NCI-H1417 (cell line): ENCODE measurements around the gene ABHD13.
"Not testable (repeated sequence)": the region's sequence is repeated elsewhere in the genome, so short reads cannot be mapped to it uniquely, and the experiment has no call there.

Source experiments
- DNase-seq, 3 experiments: peaks; one replicate each; lab custom pipeline; 2025; lab: John Stamatoyannopoulos, UW

The ABHD13 gene

DNA sequence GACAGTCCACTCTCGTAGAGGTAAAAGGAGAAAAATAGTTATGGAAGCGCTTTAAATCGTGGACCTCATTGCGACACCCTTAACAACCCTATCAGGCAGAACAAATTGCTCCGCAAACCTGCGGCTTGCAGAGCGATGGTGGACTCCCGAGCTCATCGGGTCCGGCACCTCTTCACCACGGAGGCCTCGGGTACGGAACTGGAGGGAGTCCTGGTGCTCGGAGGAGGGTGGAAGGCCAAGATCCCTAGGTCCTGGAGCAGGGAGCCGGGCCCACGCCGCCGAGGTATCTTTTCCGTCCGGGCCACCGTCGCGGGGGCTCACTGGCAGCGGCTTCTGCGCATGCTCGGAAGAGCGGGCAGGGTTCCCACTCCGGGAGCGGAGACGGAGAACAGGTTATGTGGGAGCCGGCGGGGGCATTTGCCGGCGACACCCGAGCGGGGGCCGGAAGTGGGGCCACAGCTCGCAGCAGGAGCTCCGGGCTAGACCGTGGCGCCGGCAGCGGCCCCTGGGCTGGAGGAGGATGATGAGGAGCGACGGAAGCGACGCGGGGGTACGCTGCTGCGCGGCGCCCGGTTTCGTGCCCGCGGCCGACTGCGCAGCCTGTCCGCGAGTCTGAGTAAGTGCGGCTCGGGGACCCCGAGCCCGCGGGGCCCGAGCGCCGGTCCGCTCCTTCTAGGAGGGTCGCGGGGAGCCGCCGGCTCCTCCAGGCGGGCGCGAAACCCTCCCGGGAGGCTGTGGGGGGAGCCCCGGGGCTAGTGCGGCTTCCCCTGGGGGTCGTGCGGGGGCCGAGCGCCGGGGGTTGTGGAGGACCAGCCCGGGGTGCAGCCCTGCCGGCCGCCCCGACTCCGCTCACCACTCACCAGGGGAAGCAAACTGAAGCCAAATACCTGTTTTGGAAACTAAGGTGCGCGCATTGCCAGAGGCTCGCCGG is at the start of gene ABHD13:
Gene ABHD13 (plus strand): TSS at position 349 of the 931 bp plus-strand sequence. CDS start 10,827 bp downstream, outside the sequence.
- DNase-seq, result peak; percentile 98 to 99 (median 99)

DNA sequence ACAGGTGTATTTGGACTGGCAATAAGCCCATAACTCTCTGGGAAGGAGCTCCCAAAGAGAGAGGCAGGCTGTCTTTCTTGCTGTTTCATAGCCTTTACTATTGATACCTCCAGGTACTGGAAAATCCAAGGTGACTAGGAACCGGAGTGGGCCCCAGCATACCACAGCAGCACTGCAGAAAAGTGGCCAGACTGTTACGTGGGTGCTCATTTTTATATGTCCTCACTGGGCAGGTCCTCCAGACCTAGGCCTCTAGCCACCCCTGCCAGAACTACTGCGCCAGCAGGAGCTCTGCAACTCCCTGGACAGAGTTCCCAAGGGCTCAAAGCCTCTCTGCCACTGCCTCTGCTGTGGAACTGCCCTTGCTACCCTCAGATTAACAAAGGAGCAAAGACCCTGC is 49.3 kb upstream of the ABHD13 start:
- no peak for DNase-seq

DNA sequence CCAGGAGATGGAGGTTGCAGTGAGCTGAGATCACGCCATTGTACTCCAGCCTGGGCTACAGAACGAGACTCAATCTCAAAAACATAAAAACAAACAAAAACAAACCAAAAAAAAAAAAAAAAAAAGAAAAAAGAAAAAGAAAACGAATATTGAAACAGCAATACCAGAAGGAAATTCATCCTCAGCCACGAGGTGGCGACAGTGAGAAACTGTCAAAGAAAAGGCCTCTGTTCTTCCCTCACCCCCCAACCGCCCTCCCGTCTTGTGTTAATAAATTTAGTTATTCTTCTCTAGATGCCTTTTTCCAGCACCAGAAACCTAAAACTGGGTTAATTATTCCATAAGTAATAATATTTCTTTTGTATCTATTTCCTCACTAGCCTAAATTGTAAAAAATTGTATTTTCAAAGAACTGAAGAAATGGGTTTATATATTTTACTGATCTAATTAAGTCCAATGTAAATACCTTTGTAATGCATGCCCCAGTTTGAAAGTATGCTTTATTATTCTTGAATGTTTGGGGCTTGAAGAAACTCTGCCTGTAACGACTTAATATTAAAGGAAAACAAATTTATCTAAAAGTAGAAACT is 41.4 kb upstream of the ABHD13 start:
- peak in 1 of 3 experiments; percentile 26 for DNase-seq

DNA sequence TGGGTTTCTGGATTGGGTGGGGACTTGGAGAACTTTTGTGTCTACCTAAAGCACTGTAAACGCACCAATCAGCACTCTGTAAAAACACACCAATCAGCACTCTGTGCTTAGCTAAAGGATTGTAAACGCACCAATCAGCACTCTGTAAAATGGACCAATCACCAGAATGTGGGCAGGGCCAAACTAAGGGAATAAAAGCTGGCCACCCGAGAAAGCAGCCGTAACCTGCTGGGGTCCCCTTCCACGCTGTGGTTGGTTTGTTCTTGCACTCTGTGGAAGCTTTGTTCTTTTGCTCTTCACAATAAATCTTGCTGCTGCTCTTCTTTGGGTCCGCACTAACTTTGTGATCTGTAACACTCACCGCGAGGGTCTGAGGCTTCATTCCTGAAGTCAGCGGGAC is 40.1 kb upstream of the ABHD13 start:
- DNase-seq, result no peak

DNA sequence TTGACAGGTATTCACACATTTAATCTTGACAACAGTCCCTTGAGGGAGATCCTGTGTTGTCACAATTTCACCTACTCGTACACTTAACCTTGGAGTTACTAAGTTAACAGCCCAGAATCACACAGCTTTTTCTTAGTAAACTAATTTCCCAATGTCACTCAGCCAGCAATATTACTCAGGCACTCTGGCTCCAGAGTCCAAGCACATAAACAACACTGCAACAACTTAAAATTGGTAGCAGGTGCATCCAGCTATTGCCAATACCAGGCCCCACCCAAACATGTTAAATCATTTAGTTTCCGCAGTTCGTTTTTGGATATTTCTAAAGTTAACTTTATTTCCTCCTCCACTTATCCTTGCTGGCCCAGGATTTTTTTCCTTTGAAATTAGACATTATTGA is 35.5 kb upstream of the ABHD13 start:
- no peak for DNase-seq

DNA sequence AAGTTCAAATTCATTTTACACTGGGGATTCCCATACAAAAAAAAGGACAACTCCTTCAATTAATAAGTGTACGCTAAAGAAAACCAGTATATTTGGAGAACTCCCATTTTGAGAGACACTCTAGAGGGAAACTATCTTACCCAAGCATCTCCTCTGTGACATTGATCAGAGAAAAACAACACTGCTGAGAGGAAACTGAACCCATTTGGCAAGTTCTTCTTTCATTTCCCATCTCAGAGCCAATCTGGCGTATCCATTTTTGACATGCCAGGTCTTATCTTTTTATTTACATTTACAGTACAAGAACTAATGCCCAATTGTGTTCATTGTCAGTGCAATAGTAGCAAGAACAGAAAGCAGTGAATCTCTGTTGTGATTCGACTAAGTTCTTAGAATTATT is 33.0 kb upstream of the ABHD13 start:
- no peak for DNase-seq

DNA sequence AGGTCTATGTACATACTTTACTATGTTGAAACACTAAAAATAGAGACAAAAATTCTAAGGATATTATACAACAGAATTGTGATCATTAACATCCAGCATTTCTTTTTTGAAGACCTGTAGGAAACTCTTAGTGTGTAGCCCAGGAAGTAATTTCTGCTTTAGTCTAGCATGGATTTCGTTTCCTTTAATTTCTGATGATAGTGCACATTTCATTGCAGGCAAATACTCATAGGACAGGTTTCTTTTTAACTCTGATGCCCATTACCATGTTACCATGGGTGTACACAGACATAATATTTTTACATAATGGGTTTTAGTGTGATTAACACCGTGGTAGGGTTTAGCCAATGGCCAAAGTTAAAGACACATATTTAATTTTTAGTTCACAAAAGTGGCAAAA is 29.9 kb upstream of the ABHD13 start:
- no peak for DNase-seq

DNA sequence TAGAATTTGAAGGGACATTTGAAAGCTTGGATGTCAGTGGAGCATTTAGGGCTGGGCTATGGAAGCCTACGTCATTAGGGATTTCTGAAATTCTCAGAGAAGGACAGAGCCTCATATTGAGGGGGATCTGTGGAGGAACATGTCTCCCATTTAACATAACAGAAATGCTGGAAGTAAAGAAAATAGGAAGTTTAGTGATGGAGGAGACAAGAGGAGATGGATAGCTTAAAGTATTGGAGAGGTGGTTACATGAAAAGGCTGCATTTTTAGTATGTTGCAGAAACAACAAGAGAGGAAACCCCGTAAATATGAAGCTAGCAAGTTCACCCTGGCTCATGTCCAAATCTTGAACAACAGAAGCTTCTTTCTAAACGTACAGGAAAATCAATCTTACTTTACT is 27.3 kb upstream of the ABHD13 start:
- DNase-seq, result no peak

DNA sequence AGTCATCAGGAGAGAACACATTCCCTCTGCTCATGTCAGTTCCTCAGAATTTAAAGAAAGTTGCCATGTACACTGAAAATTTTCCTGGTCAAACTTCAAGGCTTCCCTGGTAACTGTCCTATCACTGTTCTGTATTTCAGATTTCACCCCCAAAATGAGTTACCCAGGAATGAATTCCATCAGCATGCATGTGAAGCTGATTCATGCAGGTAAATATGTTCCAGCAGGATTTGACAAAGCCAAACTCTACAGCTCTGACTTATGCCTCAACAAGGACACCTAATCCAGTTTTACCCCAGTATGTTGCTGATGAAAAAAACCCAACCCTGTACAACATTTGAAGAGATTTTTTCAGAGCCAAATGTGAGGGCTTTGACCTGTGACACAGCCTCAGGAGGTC is 24.4 kb upstream of the ABHD13 start:
- DNase-seq, result no peak

DNA sequence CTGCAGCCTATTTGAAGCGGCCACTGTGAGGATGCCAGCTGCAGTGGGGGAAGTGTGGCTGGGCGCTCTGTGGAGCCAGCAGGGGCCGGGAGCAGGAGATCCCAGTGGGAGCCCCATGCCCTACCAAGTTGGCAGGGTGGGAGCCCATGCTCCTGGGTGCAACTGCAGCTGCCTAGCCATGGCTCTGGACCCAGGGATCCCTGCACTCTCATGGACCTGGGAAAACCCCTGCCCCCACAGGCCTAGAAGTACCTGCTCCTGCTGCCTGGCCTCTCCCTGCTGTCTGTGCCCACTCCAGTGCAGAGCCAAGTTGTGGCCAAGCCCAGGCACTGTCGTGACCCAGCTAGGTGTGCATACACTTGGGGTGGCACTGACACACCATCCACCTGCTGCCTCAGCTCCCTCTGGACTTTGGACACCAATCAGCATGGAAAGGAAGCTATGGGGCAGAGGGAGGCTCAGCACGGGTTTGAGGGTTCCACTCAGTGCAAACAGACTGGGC is 23.7 kb upstream of the ABHD13 start:
- DNase-seq, result no peak

DNA sequence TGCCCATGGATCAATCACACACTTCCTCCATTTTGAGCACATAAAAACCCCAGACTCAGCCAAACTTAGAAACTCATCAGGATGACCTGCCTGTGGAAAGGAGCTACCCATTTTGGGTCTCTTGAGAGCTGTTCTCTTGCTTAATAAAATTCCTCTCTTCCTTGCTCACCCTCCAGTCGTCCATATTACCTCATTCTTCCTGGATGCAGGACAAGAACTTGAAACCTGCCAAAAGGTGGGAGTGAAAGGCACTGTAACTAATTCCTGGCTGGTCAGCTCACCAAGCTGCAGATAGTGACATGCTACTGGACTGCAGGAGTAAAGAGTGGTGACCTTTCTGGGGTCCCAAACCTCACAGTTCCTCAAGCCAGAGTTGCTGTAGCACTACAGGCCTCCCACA is 23.0 kb upstream of the ABHD13 start:
- DNase-seq, result no peak

DNA sequence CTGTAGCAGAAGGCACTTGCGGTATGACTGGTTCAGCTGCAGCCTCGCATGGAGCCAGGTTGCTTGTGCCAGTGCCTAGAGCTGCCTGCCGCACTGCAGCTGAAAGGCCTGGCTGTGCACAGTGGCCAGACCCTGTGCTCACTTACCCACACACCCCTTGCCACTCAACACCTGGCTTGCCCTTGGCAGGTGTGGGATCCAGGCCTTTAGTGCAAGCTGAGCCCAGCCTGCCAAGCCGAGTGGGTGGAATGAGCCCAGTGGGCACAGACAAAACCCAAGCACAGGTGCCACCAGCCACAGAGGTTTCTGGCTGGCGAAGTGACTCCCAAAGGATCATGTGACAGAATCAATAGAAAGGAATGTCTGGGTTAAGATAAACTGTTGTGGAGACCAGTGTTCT is 22.3 kb upstream of the ABHD13 start:
- no peak for DNase-seq

DNA sequence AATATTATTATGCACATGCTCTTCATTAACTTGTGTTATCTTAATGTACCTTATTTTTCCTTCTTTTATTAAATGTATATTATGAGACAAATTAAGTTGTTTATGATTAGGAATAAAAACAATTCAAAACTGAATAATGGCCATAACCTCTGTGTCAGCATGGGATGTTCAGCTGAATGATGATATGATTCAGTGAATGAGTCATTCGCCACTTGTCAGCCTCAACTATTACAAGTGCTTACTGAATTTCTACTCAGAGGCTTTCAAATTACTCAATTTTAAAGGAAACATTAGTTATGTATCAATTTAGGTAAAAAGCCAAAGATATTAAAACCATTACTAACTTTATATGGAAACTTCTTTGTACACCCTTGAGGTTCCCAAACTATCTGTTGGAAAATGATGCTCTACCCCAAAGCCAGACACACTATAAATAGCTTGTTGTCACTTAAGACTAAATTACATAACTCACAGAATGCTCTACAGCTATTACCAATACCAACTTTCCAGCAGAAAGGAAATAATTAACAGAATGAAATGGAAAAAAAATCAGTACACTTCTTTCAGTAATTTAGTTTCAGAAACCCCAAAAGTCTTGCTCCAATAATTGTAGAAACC is 17.3 kb upstream of the ABHD13 start:
- DNase-seq, result no peak

DNA sequence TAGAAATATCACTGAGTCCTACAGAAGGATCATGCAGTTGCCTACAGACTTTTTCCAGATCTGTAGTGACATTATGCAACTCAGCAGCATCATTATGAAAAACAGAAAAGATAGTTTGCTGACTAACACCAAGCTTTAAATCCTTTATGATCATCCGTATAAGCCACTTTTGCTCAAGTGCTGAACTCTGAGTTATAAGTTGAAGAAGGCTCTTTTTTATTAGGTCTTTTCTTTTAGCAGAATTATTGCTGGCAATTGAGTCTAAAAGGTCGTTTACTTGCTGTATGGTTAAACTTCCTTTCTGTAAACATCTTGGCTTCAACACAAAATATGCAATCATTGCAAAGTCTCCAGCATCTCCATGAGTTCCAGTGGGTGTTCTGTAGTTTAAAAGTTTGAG is 7.6 kb upstream of the ABHD13 start:
- no peak for DNase-seq

DNA sequence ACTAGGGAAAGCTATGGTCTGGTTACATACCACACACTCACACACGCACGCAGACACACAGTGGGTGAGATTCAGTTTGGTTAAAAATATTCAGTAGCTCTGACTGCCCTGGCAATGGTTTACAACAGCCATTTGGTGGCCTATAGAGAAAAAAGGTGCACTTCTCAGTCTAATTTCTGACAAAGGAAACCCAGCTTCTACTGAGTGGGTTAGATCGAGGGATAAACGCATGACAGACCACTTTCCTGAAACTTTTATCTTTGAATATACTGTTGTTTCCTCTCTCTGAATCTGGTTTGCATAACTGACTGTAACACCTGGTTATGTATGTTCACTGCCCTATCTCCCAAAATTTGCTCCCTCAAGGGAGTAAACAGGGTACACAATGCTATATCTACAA is 5.3 kb upstream of the ABHD13 start:
- no peak for DNase-seq

DNA sequence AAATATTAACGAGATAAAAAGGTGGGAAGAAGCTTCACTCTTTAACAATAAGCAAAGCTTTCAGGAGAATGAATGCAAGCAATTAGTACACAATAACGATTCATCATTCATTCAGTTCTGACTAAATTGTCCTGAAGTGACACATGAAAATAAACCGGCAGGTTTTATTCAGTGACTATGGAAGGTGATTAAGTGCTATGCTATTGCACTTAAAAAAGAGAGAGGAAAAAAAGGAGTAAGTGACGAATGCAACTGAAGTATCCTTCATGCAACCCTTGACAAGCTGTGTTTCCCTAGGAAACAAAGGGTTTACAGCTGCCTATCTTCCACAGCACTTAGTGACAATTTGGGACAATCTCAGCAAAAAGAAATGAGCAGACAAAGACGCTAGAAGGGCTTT is 4.2 kb upstream of the ABHD13 start:
- DNase-seq, result peak; percentile 68 to 87 (median 84)

DNA sequence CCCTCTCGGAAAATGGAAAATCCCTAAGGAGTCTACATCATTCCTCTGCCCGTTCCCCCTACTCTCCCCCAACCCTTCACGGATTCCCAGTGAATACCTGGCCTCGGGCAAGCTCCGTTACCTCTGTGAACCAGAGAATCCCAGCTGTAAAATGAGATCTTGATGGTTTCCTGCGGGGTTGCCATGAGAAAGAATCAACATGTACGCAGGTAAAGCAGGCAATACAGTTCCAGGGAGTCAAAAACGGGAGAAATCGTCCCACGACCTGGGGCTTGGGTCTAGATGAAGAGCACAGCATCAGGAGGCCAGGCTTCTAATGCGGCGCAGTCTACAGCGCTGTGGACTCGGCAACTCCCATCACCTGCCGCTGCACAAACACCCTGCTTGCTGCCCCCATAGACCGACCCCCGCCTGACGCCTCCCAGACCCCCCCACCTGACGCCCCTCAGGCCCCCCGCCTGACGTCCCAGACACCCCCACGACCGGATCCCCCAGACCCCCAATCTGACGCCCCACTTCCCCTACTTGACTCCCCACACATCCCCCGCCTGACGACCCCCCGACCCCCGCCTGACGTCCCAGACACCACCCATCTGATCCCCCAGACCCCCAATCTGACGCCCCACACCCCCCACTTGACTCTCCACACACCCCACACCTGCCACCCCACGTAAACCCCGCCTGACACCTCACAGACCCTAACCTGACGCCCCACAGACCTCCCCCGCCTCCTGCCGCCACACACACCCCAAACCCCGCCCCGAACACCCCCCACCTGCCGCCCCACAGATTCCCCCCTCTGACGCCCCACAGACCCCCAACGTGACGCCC is 3.5 kb upstream of the ABHD13 start:
- DNase-seq, result peak; percentile 68 to 84 (median 82)

DNA sequence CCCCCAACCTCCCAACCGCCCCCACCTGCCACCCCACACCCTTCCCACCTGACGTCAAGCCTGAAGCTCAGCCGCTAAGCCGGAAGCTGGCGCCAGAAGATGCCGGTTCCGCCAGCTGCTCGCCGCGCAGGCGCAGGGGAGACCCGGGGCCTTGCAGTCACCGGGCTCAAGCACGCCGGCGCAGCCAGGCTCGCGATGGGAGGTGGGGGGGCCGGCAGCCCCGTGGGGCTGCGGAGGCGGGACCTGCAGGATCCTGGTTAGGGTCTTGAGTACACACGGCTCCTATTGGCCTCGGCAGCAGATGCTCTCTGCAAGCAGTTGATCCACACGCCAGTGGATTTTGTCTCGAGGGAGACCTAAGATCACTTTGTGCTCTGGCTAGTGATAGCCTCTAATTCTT is 2.8 kb upstream of the ABHD13 start, which contains the start of gene LIG4:
Gene LIG4 (minus strand): TSS at position 101 of the 400 bp plus-strand sequence. CDS start 4,268 bp downstream, outside the sequence.
- peak; percentile 96 to 98 (median 98) for DNase-seq

DNA sequence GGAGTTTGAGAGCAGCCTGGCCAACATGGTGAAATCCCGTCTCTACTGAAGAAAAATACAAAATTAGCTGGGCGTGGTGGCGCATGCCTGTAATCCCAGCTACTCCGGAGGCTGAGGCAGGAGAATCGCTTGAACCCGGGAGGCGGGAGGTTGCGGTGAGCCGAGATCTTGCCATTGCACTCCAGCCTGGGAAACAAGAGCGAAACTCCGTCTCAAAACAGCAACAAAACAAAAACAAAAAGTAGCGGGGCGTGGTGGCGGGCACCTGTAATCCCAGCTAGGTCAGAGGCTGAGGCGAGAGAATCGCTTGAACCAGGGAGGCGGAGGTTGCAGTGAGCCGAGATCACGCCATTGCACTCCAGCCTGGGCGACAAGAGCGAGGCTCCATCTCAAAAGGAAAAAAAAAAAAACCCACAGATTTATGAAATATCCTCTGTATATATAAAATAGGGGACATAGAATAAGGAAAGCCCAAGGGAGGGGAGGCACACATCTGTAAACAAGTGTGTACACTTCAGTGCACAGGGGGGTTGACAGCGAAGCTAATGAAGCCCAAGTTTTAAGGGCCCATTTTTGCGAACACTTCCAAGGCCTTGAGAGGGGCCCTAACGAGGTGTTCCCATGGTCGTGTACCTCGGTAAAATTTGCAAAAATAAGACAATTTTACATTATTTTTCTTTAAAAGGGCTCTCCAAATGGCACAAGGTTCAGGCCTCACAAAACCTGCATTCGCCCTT is 717 bp upstream of the ABHD13 start:
- not testable (repeated sequence) for DNase-seq

DNA sequence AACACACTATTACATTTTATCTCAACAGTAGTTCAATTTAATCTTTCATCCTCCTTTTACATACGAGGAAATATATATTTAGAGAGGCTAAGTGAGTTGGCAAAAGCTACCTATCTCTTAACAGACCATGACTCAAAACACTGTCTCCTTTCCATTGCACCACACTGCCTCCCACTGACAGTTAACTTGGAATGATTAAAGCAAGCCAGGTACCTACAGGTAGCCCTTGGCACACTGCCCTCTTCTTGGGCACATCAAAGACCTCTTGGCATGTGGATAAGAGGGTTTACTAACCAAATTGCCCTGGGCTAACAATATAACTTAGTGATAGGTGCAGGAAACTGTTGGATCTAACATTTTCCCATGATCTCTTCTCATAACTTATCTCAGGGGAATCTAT is 1.8 kb downstream of the ABHD13 start:
- DNase-seq, result peak in 1 of 3 experiments; percentile 47
